AG09309 (cell line): ENCODE results near the gene KRT6B.

Experiments
- DNase-seq: peaks from one replicate; pipeline ENCODE4 v3.0.0-alpha.2; 2010; ENCODE audit warnings: low read depth
- H3K4me3 ChIP-seq: 2 replicates; pipeline ENCODE4 v1.5.1; 2011; ENCODE audit warnings: mild to moderate bottlenecking, low read depth, low read length, moderate library complexity; ENCODE audit not compliant: control insufficient read depth
- TF ChIP-seq, protein P1 (sequence below): IDR thresholded peaks from 2 replicates; pipeline ENCODE4 v1.5.1; 2011; ENCODE audit warnings: mild to moderate bottlenecking, low read depth, low read length, inconsistent platforms; ENCODE audit not compliant: insufficient read depth, control insufficient read depth; ENCODE audit errors: missing control alignments

Gene KRT6B

DNA sequence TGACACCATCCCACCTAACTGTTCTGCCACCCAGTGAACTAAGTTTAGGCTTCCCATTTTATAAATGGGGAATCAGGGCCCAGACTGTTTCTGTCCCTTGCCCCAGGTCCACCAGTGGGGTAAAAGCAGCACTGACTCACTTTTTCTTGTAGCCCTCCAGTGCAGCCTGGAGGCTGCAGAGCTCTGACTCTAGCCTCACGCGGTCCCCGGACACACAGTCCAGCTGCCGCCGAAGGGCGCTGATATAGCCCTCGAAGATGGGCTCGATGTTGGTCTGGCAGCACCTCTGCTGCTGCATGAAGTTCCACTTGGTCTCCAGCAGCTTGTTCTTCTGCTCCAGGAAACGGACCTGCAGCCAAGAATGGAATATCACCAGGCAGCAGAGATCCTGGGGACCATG is 48.4 kb downstream of the KRT6B start:
- no peak overlapping the region for H3K4me3 ChIP-seq
- DNase-seq: no peak
- TF ChIP-seq, protein P1, sequence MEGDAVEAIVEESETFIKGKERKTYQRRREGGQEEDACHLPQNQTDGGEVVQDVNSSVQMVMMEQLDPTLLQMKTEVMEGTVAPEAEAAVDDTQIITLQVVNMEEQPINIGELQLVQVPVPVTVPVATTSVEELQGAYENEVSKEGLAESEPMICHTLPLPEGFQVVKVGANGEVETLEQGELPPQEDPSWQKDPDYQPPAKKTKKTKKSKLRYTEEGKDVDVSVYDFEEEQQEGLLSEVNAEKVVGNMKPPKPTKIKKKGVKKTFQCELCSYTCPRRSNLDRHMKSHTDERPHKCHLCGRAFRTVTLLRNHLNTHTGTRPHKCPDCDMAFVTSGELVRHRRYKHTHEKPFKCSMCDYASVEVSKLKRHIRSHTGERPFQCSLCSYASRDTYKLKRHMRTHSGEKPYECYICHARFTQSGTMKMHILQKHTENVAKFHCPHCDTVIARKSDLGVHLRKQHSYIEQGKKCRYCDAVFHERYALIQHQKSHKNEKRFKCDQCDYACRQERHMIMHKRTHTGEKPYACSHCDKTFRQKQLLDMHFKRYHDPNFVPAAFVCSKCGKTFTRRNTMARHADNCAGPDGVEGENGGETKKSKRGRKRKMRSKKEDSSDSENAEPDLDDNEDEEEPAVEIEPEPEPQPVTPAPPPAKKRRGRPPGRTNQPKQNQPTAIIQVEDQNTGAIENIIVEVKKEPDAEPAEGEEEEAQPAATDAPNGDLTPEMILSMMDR: no peak

DNA sequence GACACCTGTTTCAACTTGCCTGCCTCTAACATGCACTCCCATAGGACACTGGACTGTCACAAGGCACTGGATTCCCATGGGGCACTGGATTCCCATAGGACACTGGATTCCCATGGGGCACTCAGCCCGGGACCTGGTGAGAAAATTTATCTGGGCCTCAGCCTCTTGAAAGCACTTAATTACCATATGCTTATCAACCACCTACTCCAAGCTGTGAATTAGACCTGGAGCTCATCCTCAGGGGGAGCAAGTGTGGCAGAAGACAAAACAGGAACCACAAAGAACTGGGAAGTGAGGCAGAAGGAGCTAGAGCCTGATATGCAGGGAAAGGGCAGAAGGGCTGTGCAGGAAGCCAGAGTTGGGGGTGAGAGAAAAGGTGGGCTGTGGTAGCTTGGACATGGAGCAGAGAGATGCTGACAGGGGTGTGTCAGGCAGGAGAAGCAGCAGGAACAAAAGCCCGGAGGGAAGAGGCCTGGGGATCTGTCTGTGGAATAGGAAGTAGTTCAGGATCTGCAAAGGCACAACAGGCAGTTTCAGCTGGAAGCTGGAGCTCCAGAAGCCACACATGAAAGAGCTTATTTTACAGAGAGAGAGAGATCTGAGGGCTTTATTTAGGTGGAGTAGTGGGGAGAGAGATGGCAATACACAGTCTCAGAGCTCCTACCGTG is 48.9 kb downstream of the KRT6B start:
- H3K4me3 ChIP-seq: no peak overlapping the region
- TF ChIP-seq, protein P1: no peak
- DNase-seq: no peak

DNA sequence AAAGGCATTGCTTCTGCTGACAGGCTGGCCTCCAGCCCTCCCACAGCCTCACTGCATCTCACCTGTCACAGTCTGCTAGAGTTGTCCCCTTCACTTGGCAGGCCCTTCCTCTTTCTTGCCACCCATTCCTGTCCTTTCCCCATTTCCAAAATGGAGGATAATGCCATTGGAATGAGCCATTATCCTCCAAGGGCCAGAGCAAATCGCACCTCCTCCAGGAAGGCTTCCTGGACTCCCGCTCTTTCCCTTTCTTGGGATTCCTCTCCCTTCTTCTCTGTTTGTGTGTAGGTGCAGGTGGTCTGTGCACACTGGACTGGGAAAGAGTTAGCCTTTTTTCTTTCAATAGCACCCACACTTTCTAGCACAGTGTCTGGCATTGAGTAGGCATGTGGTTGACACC is 49.6 kb downstream of the KRT6B start:
- DNase-seq: no peak
- H3K4me3 ChIP-seq: no peak overlapping the region
- TF ChIP-seq, protein P1: no peak

DNA sequence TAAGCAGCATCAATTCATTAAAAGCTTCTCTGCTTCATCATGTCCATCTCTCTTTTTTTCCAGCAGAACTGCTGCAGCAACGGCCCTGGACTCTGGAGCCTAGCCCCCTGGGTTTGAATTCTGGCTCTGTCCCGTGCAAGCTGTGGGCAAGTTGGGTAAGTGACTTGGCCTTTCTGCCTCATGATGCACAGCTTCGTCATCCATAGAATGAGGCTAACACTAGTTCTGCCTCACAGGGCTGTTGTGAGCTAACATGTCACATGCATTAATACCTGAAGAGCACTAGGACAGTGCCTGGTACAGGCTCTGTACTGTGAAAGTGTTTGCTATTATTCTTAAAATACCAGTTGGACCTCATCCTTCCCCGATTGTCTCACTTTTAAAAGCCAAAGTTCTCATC is 50.0 kb downstream of the KRT6B start:
- DNase-seq: no peak
- TF ChIP-seq, protein P1: no peak
- no peak overlapping the region for H3K4me3 ChIP-seq

DNA sequence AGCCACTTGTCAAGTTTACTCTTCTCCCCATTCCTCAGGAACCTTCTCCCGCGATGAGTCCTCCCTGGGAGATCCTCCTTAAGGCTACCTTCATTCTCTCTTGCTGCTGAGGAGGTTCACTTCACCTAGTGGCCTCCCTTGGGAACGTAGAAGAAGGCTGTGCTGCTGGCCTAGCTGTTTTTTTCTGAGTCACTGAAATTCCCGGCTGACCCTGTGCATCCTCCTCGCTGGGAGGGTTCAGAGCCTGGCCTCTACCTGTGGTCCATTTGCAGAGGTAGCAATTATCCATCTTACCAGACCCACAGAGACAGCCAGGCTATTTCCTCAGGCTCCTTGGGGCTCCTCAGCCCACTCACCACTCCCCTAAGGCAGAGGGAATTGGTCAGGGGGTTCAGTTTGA is 50.4 kb downstream of the KRT6B start:
- no peak overlapping the region for H3K4me3 ChIP-seq
- no peak for DNase-seq
- TF ChIP-seq, protein P1: no peak

DNA sequence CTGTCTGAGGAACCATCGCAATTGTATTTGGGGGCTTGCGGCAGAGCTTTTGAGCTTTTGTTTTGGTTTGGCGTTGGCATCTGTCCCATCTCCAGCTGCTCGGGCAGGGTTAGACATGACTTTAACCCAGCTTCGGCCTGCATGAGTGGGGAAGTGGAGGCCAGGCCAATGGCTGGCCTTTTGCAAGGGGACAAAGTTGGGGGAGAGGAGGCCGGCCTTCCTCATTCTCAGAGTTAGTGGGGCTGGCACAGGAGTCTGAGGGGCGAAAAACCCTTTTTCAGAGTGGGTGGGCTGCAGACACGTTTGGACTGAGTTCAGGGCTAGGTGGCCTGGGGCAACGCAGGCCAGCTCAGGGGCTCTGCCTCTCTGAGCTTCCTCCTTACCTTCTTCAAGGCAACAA is 51.0 kb downstream of the KRT6B start:
- H3K4me3 ChIP-seq: no peak overlapping the region
- TF ChIP-seq, protein P1: no peak
- no peak for DNase-seq
